ENCODE results near the gene LZTS2.

LZTS2 gene

GRCh38 chr10:101046332-101047238, 47.0 kb downstream of the LZTS2 start:
- H3K4me1 ChIP-seq (ENCODE audit: insufficient read depth, poor library complexity, severe bottlenecking): peaks cover 9% of the 10 kb centered on the region
- no peak for DNase-seq (ENCODE audit: low spot score)
- H3K27ac ChIP-seq (ENCODE audit: poor library complexity, severe bottlenecking): no peak overlapping the region
- no peaks in the 10 kb centered on the region for H3K9me3 ChIP-seq (ENCODE audit: severe bottlenecking)
- no peak overlapping the region for H3K4me3 ChIP-seq (ENCODE audit: severe bottlenecking)
- peaks cover 11% of the 10 kb centered on the region for H3K27me3 ChIP-seq (ENCODE audit: insufficient read depth, poor library complexity, severe bottlenecking)
- no peak for TF ChIP-seq CTCF (IDR thresholded peaks at IDR 0.05; ENCODE audit: poor library complexity, severe bottlenecking)
- H3K36me3 ChIP-seq (ENCODE audit: low read depth): no peaks in the 10 kb centered on the region
- ATAC-seq (ENCODE audit: low read depth): no peak

- no peak for TF ChIP-seq CTCF (IDR thresholded peaks at IDR 0.05; ENCODE audit: poor library complexity, severe bottlenecking)
- H3K36me3 ChIP-seq (ENCODE audit: low read depth): no peaks in the 10 kb centered on the region
- peaks cover 11% of the 10 kb centered on the region for H3K27me3 ChIP-seq (ENCODE audit: insufficient read depth, poor library complexity, severe bottlenecking)
- H3K4me3 ChIP-seq (ENCODE audit: severe bottlenecking): no peak overlapping the region
- no peaks in the 10 kb centered on the region for H3K9me3 ChIP-seq (ENCODE audit: severe bottlenecking)
- peaks cover 9% of the 10 kb centered on the region for H3K4me1 ChIP-seq (ENCODE audit: insufficient read depth, poor library complexity, severe bottlenecking)
- H3K27ac ChIP-seq (ENCODE audit: poor library complexity, severe bottlenecking): no peak overlapping the region
- DNase-seq (ENCODE audit: low spot score): no peak
- ATAC-seq (ENCODE audit: low read depth): no peak
Observed at GRCh38 chr10:101047268-101047667, 47.7 kb downstream of the LZTS2 start.

GRCh38 chr10:101047961-101048892, 48.6 kb downstream of the LZTS2 start:
- no peak for TF ChIP-seq CTCF (IDR thresholded peaks at IDR 0.05; ENCODE audit: poor library complexity, severe bottlenecking)

GRCh38 chr10:101050208-101051069, 50.8 kb downstream of the LZTS2 start:
- Histone ChIP-seq H3K27me3 (ENCODE audit: insufficient read depth, poor library complexity, severe bottlenecking) (peaks cover 11% of the 10 kb centered on the region), H3K9me3 (ENCODE audit: severe bottlenecking) (no peaks in the 10 kb centered on the region), H3K36me3 (ENCODE audit: low read depth) (peaks cover under 1% of the 10 kb centered on the region; the same call in 1 of the 2 replicates), H3K4me1 (ENCODE audit: insufficient read depth, poor library complexity, severe bottlenecking) (peaks cover 7% of the 10 kb centered on the region), H3K27ac (ENCODE audit: poor library complexity, severe bottlenecking) (no peak overlapping the region), H3K4me3 (ENCODE audit: severe bottlenecking) (no peak overlapping the region)
- peak; percentile 62 for ATAC-seq (ENCODE audit: low read depth)
- no peak for DNase-seq (ENCODE audit: low spot score)
- TF ChIP-seq CTCF (IDR thresholded peaks at IDR 0.05; ENCODE audit: poor library complexity, severe bottlenecking): peak; percentile 85

More at GRCh38 chr10:101047961-101048892, 48.6 kb downstream of the LZTS2 start:
- Histone ChIP-seq H3K9me3 (ENCODE audit: severe bottlenecking) (no peaks in the 10 kb centered on the region), H3K27me3 (ENCODE audit: insufficient read depth, poor library complexity, severe bottlenecking) (peaks cover 11% of the 10 kb centered on the region), H3K4me1 (ENCODE audit: insufficient read depth, poor library complexity, severe bottlenecking) (peaks cover 10% of the 10 kb centered on the region), H3K36me3 (ENCODE audit: low read depth) (no peaks in the 10 kb centered on the region), H3K4me3 (ENCODE audit: severe bottlenecking) (no peak overlapping the region), H3K27ac (ENCODE audit: poor library complexity, severe bottlenecking) (no peak overlapping the region)
- no peak for DNase-seq (ENCODE audit: low spot score)
- ATAC-seq (ENCODE audit: low read depth): no peak

All from RWPE2 (cell line).